Measurements from ENCODE around the gene CTNNA2. TPM values are rescaled to one million over a fixed set of nuclear protein-coding genes. Genes with fewer than 3 reads are reported as not detected.

Gene CTNNA2
- total and polyA plus RNA-seq, 9 of the 15 experiments (the other 6 are each of a cell fraction or from before 2014, with no cell fraction given): 0.03 to 0.40 (median 0.15) TPM

GRCh38 chr2:79770926-79771325 lies 258.1 kb downstream of the CTNNA2 start (continued):
- TF ChIP-seq CHD4 (IDR thresholded peaks at IDR 0.05; ENCODE audit: insufficient read depth, insufficient replicate concordance, low read depth, low read length, poor library complexity, severe bottlenecking) (no peak), CTBP1 (IDR thresholded peaks at IDR 0.05; ENCODE audit: borderline replicate concordance) (no peak), ID3 (CRISPR knock-in tag; IDR thresholded peaks at IDR 0.05) (no peak), ID3 (tag; IDR thresholded peaks at IDR 0.05) (no peak), RBBP5 (IDR thresholded peaks at IDR 0.05; ENCODE audit: borderline replicate concordance, insufficient read depth, low read length, poor library complexity, severe bottlenecking) (no peak)

- intact Hi-C loops (cut with micrococcal nuclease) (no loop called here), in situ Hi-C loops (cut with MboI) (no loop called here)
- Histone ChIP-seq H3K27me3 (ENCODE audit: control insufficient read depth in 2 of 2, insufficient read depth in 2 of 2, low read length in 2 of 2) (no peaks in the 10 kb centered on the region), H3K27ac (ENCODE audit: extremely low read depth, low read depth, low read length) (no peak overlapping the region), H4K20me1 (replicated peaks; ENCODE audit: control insufficient read depth, insufficient read depth, low read length) (no peaks in the 10 kb centered on the region), H3K9me3 (replicated peaks; ENCODE audit: control insufficient read depth, insufficient read depth, low read depth, low read length) (no peaks in the 10 kb centered on the region), H3K4me1 (replicated peaks in 1 of 2; ENCODE audit: control insufficient read depth in 2 of 2, insufficient read depth in 2 of 2, low read length in 2 of 2) (no peaks in the 10 kb centered on the region), H3K9me1 (ENCODE audit: control insufficient read depth, insufficient read depth, low read length) (no peaks in the 10 kb centered on the region), H3K36me3 (ENCODE audit: control insufficient read depth, insufficient read depth, low read length) (no peaks in the 10 kb centered on the region), H2AFZ (ENCODE audit: low read depth, low read length) (no peak overlapping the region), H3K4me2 (ENCODE audit: insufficient read depth, low read length) (no peak overlapping the region), H3K79me2 (ENCODE audit: control insufficient read depth, insufficient read depth, low read length) (no peaks in the 10 kb centered on the region), H3K9ac (ENCODE audit: insufficient read depth in 1 of 2, low read depth in 2 of 2, low read length in 2 of 2) (no peak overlapping the region), H3K4me3 (no peak overlapping the region)
- FAIRE-seq: no peak
- ATAC-seq: no peak
- ChIA-PET POLR2A (no interaction called here), CTCF (ENCODE audit: low intra/inter-chr PET ratio) (no interaction called here)
- BruUV-seq (replicated peaks): no TSS peak
- no peak for DNase-seq (ENCODE audit: extremely low read depth in 1 of 4, low spot score in 3 of 4)
- WGBS (ENCODE audit: insufficient coverage, low coverage, missing lambda C conversion rate): 0% methylated on average over 3 of the region's 3 CpGs
- TF ChIP-seq KDM2B (CRISPR knock-in tag; IDR thresholded peaks at IDR 0.05) (no peak), HNRNPH1 (optimal IDR thresholded peaks at IDR 0.05; ENCODE audit: low read depth, low read length) (no peak), MLX (CRISPR knock-in tag; conservative IDR thresholded peaks at IDR 0.05) (no peak)
Observed at GRCh38 chr2:79771493-79771892, 258.6 kb downstream of the CTNNA2 start.

All from K562 (cell line).